UCSD-AML1 (cell line): ENCODE results near the gene CACNA1D.

Experiments used
- DNase-seq: peaks from one replicate; lab custom pipeline; 2025; ENCODE audit not compliant: unreplicated experiment; lab: John Stamatoyannopoulos, UW

The CACNA1D gene

DNA sequence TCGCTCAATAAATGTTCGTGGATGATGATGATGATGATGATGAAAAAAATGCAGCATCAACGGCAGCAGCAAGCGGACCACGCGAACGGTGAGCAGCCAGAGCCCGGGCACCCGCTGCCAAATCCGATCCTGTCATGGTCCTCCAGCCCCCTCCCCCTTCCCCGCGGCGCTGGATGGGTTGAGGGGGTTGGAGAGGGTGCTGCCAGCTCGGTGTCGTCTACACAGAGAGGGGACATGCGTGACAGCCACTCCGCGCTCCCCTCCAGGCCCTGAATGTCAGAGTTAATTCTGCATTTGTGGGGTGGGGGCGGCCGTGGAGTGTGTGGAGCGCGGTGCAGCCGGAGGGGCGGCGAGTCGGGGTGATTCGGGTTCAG lies 722 bp downstream of the CACNA1D start:
- no peak for DNase-seq

DNA sequence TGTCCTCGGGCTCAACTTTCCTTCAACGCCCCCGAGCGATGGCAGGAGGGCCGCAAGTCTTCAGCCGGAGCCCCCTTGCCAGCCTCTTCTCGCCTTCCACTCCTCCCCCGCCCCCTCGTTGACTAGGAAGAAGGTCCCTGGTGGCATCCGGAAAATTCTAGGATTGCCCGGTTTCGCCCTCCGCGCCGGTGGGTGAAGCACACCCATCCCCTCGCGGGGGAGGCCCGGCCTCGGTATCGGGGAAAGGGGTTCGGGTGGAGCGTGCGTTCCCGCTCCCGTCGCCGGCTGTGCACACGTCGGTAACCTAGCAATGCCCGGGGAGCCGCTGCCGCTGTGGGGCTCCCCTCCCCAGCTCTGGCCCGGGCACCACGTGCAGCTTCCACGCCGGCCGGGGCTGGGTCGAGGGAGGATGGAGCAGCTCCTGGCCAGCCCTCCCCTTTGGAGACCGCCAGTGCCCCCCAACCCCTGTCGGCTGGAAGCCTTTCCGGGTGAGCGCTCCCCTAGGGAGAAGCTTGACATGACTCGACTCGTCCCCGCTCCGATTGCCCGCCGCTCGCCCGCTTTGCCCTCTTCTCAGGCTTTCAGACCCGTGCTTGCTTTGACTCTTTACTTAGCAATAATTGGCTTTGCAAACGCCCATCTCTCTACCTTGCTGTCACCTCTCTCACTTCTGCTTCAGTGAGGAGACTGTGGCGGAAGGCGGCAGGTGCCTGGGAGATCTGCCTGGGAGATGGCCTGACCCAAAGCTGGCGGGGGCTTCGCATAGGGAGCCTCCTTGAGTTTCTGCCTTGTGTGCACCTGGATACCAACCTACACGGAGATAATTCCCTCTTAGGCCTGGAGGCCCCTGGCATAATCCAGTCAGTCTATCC lies 1.3 kb downstream of the CACNA1D start:
- DNase-seq: no peak

DNA sequence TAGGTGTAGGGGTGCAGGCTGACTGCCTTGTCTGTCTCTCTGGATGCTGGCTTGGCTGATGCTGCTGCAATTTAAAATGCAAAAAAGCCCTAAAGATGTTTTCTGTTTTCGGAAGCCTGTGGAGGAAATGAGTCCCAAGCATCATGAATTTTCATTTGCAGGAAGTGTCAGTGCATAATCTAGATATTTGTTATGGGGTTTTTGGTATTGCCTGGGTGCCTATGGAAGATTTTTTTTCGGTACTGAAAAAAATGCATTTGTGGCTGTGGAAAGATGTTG lies 1.9 kb downstream of the CACNA1D start:
- no peak for DNase-seq

DNA sequence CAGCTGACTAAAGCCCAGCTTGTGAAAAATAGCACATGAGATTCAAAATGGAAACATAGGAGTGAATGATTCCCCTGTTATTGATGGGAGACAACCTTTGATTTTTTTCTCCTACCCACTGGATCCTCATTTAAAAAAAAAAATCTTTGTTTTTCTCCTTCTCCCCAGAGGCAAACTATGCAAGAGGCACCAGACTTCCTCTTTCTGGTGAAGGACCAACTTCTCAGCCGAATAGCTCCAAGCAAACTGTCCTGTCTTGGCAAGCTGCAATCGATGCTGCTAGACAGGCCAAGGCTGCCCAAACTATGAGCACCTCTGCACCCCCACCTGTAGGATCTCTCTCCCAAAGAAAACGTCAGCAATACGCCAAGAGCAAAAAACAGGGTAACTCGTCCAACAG lies 2.6 kb downstream of the CACNA1D start:
- DNase-seq: no peak

DNA sequence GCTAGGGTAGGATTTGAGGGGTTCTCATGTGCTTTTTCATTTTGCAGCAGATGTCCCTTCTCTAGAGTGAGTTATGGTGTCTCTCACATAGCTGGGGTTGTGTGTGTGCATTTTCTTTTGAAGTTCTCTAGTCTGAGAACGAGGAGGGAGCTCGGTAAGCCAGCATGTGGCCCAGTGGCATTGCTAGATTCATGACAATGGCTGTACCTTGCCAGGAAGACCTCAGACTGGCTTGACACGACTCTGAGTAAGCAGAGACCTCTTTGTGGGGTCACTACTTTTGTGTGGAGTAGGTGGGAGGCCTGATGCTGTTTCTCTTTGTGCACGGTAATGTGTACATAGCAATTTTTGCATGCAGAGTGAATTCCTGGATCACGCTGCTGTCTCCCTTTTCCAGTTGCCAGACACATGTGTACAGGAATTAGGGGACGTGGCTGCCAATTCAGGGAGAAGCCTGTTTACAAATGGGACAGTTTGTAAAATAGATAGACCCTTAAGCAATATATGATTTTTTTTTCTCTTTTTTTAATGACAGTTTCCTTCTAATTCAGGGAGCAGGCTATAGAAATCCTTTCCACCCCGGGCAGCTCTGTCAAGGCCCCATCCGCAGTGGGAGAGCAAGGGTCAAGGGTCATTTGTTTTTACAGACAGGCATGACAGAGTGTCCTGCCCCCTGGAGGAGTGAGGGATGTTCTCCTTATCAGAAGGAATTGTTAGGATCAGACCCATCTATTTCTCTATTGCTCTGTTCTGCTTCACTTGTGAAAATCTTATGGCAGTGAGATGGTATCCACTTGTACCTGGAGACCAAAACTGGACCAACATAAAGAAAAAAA lies 4.6 kb downstream of the CACNA1D start:
- DNase-seq: no peak

DNA sequence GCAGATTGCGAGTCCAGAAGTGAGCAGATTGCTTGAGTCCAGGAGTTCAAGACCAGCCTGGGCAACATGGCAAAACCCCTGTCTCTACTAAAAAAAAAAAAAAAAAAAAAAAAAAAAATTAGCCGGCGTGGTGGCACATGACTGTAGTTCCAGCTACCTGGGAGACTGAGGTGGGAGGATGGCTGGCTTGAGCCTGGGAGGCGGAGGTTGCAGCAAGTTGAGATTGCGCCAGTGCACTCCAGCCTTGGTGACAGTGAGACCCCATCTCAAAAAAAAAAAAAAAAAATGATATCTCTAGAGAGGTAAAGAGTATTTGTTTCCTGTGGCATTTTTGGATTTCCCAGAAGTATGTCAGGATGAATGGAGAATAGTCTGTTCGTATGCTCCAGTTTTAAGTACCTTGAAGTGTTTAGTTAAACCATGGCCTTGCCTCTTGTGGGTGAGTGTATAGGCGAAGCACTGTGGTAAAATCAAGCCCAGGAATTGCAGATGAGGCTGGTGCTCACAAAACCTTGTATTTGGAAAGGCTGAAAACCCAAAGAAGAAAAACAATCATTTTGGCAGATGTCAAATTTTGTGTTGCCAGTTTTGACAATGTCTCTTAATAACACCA lies 5.9 kb downstream of the CACNA1D start:
- no peak for DNase-seq

DNA sequence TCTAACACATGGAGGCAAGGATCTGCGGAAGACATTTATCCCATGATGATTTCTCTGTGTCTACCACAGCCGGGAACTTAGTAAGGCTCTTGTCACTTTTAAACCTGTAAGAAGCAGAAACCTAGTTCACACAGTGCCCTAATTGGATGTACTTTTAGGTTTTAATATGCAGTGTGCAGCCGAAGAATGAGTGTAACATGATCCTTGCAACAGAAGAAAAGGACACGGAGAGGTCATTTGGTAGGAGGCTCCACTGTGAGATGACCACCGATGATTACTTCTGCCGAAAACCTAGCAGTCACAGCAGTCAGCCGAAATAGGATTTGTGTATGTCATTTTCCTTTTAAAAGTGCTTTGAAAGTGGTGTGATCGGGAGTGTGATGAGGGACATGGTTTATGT lies 6.8 kb downstream of the CACNA1D start:
- DNase-seq: no peak

DNA sequence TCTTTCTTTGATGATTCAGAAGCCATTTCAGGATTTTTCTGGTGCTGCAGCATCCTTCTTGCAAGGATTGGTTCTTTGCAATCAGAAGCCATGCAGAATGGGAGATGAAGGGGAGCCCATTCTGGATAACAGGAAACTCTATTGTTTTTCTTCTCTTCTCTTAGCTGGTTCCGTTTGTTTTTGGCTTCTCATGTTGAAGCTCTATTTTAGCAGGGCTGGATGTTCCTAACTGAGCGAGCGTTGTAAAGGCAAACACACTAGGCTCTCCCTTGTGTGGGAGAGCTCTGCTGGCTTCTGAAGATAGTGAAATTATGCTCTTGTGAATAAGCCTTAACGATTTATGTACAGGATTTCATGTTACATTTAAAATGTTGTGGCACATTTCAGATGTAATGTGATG lies 8.3 kb downstream of the CACNA1D start:
- DNase-seq: no peak

DNA sequence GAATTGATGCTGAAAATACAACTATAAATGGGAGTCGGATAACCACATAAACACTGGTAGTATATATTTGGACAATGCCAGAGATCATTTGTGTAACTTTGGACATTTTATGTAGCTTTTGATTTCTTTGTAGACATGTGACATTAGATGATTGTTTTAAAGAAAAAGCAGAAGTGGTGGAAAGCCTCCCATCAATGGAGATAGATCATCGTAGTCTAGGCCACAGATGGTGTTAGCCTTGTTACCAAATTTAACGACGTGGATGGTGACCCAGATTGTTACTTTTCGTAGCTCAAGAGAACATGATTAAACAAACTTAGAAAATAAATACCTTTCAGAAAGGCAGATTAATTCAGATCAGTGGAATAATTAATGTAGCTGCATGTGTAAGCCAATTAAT lies 8.8 kb downstream of the CACNA1D start:
- no peak for DNase-seq

DNA sequence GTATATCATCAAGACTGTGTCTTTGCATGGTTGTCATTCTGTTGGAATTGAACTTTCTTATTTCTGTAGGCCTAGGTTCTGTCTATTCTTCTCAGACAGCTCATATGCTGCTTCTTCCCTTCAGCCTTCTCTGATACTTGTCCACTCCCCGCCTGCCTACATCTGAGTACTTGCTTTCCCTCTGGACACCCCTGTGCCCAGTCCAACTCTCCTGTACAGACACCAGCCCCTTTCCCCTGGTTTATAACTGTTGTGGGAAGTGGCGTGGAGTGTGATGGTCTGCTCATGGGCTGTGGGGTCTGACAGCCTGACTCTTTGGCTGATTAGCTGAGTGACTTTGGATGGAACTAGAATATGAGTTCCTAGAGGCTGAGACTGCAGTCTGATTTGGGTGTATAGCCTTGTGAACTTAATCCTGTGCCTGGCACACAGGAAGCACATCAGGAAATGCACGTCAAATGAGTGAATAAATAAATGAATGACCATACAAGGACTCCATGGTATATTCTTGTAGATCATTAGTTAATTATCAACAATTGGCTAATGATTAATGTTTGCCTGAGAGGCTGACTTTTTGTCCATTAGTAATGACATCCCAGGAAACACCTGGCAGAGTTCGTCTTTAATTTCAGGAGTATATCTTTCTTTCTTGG lies 11.8 kb downstream of the CACNA1D start:
- no peak for DNase-seq

DNA sequence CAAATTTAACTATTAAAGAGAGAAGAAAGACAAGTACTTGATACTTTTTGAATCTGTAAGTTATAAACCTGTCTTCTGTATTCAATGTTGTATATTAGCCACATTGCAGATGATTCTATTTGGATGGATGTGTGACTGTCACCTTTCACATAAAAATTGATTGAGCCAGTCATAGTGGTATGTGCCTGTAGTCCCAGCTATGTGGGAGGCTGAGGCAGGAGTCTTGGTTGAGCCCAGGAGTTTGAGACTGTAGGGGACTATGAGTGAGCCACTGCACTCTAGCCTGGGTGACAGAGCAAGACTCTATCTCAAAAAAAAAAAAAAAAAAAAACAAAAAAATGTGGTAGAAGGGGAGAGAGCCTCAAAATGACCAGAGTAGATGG lies 12.3 kb downstream of the CACNA1D start:
- no peak for DNase-seq

DNA sequence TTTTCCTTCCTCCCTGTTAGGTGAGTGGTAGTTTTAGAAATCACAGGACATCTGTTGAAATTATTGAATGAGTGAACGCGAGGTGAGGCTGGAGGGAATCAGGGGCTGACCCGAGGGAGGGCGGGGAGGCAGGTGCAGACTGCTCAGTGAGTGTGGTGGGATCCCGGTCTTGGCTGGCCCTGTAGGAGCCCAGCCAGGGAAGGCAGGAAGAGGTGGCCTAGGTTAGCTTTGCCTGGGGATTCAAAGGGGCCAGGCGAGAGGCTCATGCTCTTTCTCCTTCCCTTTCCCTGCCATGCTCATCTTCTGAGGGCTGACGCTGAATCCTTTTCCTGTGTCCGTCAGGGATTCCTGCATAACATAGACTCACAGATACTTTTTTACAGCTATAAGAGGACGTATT lies 15.1 kb downstream of the CACNA1D start:
- no peak for DNase-seq

DNA sequence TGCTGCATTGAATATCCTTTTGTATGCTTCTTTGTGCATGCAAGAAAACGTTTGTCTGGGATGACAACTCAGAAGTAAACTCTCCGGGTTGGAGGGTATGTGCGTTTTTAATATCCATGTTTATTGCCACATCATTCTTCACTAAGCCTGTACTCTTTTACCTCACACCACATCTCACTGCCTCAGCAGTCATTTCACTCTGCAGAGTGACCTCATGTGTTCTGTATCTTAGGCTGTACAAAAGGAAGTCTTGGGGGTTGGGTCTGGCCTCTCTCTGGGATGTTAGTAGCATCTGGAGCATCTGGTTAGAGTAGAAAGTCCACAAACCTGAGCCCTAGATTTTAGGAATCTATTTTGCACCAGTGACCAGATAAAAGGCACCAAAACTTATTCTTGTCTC lies 16.1 kb downstream of the CACNA1D start:
- DNase-seq: no peak

DNA sequence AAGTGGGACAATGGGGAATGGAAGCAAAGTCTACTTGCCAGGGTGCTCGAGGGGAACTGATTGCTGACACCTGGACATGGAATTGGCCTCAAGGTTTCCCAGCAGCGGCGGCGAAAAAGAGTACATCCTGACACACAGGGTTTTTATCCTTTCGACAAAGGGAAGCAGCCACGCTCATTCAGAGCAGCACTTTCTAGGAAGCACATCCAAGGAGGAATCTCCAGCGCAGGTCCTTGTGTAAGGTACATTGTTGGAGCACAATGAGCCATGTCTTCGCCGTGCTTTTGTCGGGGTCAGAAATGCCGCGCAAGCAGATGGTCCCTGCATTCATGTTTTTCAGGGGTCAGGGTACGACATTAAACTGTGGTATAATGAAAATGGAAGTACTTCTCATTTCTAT lies 16.8 kb downstream of the CACNA1D start:
- no peak for DNase-seq

DNA sequence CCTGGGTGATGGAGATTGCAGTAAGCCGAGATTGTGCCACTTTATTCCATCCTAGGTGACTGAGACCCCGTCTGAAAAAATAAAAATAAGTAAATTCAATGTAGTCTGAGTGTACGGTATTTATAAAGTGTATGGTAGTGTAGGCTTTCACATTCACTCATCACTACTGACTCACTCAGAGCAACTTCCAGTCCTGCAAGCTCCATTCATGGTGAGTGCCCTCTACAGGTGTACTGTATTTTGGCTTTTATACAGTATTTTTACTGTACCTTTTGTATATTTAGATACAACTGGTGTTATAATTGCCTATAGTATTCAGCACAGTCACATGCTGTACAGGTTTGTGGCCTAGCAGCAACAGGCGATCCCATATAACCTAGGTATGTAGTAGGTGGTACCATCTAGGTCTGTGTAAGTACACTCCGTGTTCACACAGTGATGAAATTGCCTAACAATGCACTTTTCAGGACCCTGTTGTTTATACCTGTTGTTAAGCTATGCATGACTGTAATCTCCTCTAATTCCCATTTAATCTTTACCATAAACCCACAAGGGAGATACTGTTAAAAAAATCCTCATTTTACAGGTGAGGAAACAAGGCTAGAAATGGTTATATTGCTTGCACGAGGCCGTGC lies 19.3 kb downstream of the CACNA1D start:
- DNase-seq: no peak

DNA sequence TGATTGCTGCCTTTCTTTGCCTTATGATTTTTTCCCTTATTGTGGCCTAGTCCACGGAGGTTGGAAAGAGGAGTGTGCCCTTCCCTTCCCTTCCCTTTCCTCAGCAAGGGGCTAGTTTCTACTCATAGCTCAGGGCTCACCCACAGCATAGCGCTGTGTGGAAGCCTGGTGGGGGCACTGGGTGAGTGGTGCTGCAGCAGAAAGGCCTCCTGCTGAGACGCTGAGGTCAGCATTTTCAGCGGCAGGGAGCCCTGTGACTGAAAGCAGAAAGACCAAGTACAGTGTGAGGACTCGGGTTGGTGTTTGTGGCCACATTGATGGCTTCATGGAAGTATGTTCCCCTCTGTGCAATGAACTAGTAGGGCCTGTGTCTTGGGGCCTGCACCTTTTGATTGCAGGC lies 21.9 kb downstream of the CACNA1D start:
- DNase-seq: no peak

DNA sequence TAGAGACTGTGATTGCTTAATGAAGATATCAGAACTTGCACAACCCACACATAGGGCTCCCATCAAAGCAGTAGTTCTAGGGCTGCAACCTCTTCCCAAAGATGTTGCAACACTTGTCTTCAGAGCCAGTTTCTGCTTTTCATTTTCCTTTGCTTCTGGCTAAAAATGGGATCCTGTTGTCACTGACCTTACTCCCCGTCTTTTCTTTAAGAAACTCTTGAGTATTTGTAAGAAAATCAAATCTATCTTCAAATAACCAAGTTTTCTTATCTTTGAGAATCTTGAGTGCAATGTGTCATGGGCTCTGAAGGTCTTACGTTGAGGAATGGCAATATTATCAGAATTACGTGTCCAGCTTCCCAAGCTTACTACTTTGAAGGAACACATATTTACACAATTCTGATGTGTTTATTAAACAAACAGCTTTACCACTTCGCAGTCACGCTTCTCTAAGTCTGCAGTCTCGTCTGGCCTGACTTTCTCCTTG lies 24.1 kb downstream of the CACNA1D start:
- DNase-seq: no peak

DNA sequence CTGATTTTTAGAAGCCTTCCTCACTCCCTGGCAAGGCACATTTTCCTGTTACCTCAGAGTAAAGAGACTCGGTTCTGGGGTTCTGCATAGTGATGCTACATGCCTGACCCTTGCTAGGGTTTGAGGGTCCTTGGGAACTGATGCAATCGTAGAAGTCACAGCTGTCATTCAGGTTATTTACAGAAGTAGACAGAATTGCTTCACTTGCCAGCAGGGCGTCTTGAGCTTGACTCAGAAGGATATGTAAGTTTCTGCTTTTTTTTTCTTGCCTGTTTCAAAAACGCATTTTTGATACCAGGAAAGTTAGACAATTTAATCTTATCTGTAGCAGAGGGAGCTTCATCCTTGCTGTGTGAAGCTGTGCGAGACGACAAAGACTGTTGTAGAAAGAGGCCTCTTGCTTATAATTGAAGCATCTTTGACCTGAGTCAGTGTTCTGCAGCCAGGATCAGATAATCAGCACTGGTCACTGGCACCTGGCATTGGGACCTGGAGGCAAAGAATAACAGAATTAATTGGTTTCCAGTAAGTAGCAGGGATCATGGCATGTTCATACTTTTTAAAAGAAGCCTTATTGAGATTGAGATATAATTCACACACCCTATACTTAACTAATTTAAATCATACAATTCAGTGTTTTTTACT lies 24.8 kb downstream of the CACNA1D start:
- no peak for DNase-seq

DNA sequence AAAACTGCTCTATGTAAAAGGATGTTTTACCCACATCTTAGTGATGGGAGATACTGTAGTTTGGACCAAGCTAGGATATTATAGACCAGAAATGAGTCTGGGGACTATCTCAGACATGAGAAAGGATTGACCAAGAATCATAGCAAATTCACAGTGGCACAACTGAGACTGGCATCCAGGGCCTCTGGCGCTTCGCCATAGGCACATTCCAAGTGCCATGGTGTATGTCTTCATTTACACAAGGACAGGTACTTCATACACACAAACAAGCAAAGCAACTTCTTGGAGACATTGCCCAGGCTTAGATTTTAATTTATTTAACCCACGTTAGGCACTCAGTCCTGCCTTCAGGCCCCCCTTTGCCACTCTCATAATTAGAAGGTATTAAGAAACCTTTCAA lies 28.9 kb downstream of the CACNA1D start:
- DNase-seq: no peak

DNA sequence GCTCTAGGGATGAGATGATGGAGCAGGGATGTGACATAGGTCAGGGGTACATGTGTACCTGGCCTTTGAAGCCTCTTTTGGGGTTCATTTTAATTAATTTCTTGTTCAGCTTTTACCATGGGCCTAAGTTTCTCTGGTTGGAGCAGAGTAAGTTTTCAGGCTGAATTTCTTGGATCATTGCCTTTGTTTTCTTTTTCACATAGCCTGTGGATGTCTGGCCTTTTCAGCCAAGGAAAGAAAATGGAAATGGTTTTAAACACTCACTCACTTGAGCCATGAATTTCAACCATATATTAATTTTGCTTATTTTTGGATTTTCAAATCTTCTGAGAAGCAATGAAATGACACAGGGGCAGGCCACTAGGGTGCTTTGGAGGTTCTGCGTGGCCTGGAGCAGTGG lies 30.2 kb downstream of the CACNA1D start:
- DNase-seq: no peak
